ENCODE results near the gene ETV2. TPM values are rescaled to one million over a fixed set of nuclear protein-coding genes. Genes with fewer than 3 reads are reported as not detected.

Gene ETV2
- total RNA-seq, 1 donor from 2014 or later, result 1.4 TPM

GRCh38 chr19:35642798-35643254, 1.3 kb downstream of the ETV2 start:
- H3K27ac Mint-ChIP-seq, result no peak overlapping the region
- no peaks in the 10 kb centered on the region for H3K9me3 Mint-ChIP-seq
- no peaks in the 10 kb centered on the region for H3K27me3 Mint-ChIP-seq (ENCODE audit: low read depth)
- H3K4me1 Mint-ChIP-seq, result peaks cover 17% of the 10 kb centered on the region
- peaks cover 4% of the 10 kb centered on the region for H3K36me3 Mint-ChIP-seq
- H3K4me3 Mint-ChIP-seq, result peak overlapping the region; percentile 76
- no peak for TF ChIP-seq CTCF (IDR thresholded peaks at IDR 0.05; ENCODE audit: unreplicated experiment)
- no peak for DNase-seq (ENCODE audit: low spot score in 2 of 2, unreplicated experiment in 2 of 2)

- Mint-ChIP-seq H3K27me3 (ENCODE audit: low read depth) (no peaks in the 10 kb centered on the region), H3K27ac (peak overlapping the region; percentile 95), H3K9me3 (no peaks in the 10 kb centered on the region), H3K4me1 (peaks cover 17% of the 10 kb centered on the region), H3K4me3 (peak overlapping the region; percentile 76), H3K36me3 (no peaks in the 10 kb centered on the region)
- DNase-seq (ENCODE audit: low spot score in 2 of 2, unreplicated experiment in 2 of 2), result peak; percentile 76 to 82
- no peak for TF ChIP-seq CTCF (IDR thresholded peaks at IDR 0.05; ENCODE audit: unreplicated experiment)
Measured at GRCh38 chr19:35643255-35644205, 2.0 kb downstream of the ETV2 start.

GRCh38 chr19:35644206-35644986, 2.9 kb downstream of the ETV2 start:
- H3K36me3 Mint-ChIP-seq, result no peaks in the 10 kb centered on the region
- DNase-seq (ENCODE audit: low spot score in 2 of 2, unreplicated experiment in 2 of 2), result peak; percentile 78 to 85
- no peak for TF ChIP-seq CTCF (IDR thresholded peaks at IDR 0.05; ENCODE audit: unreplicated experiment)
- peak overlapping the region; percentile 95 for H3K27ac Mint-ChIP-seq
- no peaks in the 10 kb centered on the region for H3K27me3 Mint-ChIP-seq (ENCODE audit: low read depth)
- H3K4me1 Mint-ChIP-seq, result peaks cover 25% of the 10 kb centered on the region
- no peaks in the 10 kb centered on the region for H3K9me3 Mint-ChIP-seq
- peak overlapping the region; percentile 76 for H3K4me3 Mint-ChIP-seq

GRCh38 chr19:35644987-35645679, 3.6 kb downstream of the ETV2 start:
- peak overlapping the region; percentile 76 for H3K4me3 Mint-ChIP-seq
- H3K36me3 Mint-ChIP-seq, result no peaks in the 10 kb centered on the region
- H3K27me3 Mint-ChIP-seq (ENCODE audit: low read depth), result no peaks in the 10 kb centered on the region
- peak overlapping the region; percentile 95 for H3K27ac Mint-ChIP-seq
- peak; percentile 75 to 82 for DNase-seq (ENCODE audit: low spot score in 2 of 2, unreplicated experiment in 2 of 2)
- peaks cover 25% of the 10 kb centered on the region for H3K4me1 Mint-ChIP-seq
- H3K9me3 Mint-ChIP-seq, result no peaks in the 10 kb centered on the region
- no peak for TF ChIP-seq CTCF (IDR thresholded peaks at IDR 0.05; ENCODE audit: unreplicated experiment)

Data from mesothelial cell of epicardium (in vitro differentiated cells).